ENCODE measurements around the gene ZBTB42. TPM values are rescaled to one million over a fixed set of nuclear protein-coding genes. Genes with fewer than 3 reads are reported as not detected.

Gene ZBTB42
- polyA plus RNA-seq, 1 donor, result 8.7 TPM

DNA sequence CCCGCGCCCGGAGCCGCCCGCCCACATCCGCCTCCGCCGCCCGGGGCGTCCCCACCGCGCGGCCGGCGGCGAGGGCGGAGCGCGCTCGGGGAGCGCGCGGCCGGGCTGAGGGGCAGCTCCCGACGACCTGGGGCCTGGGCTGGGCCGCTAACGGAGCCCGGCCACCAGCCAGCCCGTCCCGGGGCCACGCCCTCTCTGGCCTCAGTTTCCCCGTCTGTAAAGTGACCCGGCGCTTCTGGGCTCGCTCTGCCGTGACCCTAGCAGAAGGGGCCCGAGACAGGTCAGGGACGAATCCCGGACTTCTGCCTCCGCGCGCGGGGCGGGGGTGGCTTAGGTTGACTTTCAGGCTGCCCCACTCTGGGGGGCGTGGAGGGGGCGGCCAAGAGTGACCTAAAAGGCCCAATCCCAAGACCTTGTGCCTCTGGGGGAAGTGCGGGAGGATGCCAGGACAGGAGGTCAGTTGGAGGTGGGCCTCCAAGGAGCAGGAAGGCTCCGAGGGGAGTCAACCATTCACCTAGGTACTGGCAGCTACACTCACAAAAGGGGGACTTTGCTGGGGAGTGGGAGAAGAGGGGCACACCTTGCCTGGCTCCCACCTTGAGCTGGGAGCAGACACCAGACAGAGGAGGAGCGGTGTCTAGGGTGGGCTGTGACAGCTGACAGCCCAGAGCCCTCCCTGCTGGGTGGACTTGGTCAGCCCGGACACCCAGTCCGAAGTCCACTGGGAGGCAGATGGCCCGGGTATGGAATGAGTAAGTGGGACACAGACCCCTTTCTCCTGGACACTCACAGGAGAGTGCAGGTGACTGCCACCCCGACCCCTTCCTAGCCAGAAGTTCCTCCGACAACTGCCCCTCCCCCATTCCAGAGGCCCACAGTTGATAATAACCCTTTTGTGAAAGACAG lies 4.9 kb upstream of the ZBTB42 start:
- no peak for DNase-seq (ENCODE audit: low read depth)

DNA sequence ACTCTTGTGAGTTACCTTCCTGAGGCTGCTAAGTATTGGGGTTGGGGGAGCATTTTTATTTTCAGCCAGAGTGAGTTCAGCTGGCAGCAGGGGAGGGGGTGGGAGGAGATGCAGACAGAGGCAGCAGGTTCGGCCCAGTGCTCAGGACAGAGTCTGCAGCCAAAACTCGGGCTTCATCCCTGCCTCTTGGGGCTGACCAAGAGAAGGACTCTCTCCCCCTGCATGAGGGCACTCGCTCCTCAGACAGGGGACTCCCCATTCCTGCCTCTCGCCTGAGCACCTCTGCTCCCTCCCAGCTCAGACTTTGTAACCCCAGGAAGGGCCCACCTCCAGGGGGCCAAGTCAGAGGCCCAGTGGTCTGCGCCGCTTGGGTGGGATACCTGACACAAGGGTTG lies 4.2 kb upstream of the ZBTB42 start:
- no peak for DNase-seq (ENCODE audit: low read depth)

DNA sequence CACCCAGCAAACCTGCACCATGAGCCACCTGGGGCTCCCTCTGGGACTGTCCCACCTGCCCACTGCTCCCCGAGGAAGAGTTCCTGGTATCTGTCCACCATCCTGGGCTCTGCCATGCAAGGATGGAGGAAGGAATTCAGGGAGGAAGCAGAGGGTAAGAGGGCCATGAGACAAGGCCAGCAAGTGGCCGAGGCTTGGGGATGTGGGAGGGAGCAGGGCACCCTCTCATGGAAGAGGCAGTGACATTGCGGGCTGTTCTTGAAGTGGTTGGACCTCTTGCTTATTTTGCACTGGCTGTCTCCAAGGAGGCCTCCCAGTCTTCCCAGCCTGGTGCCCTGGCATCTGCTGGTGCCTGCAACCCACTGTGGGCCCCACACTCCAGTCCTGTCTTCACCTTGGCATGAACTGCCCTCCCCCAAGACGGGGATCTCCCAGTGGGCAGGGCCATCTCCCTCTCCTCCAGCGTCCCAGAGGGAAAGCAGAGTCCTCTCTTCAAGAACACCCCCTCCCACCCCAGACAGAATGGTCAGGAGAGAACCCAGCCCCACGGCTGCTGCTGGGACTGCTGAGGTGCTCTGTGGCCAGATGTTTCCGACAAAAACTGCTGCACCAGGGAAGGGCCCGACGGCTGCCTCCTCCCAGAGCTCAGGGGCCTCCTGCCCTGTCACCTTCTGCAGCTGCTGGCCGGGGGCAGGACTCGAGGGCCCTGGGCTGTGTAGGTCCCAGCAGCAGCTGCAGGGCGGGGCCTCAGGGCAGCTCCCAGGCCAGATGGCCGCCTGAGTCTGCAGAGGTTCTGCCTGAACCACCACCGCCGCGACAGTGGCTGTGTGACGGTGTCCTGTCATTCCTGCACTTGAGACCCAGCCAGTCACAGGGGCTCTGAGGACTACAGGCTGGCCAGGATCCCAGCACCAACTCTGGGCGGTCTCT lies 3.5 kb upstream of the ZBTB42 start:
- no peak for DNase-seq (ENCODE audit: low read depth)

DNA sequence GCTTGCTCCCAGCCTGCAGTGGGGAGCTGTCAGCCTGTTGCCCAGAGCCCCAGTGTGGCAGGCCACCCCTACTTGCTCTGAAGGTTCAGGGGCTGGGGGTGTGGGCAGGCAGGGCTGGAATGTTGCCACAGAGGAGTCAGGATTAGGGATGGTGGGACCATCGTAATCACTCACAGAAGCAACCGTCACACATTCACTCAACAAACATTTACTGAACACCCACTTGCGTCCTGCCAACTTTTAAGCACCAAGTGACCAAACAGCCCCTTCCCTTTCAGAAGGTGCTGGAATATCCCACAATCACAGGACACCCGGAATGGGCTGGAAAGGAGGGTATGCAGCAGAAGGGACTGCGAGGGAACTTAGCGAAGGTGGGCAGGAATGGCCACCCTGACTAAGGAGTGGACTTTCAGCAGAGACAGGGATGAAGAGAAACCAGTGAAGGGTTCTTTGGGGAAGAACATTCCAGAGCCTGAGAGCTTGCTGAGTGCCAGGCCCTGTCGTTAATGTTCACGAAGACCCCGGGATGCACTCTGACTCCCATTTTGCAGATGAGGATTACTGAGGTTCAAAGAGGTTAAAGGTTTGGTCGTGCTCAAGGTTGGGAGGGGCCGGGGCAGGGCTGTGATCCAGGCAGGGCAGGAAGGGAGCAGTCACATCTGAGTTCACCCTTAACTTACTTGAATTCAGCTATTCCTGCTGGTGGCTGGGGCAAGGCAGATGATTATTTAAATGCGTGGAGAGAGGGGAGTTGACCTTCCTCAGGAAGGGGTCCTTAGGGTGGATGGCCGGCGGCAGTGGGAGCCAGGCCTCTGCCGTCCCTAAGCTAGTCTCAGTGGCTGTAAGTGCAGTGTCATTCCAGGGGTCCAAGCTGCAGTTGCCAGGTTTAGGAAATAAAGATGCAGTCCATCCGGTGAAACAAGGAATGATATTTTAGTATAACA lies 2.3 kb upstream of the ZBTB42 start:
- no peak for DNase-seq (ENCODE audit: low read depth)

DNA sequence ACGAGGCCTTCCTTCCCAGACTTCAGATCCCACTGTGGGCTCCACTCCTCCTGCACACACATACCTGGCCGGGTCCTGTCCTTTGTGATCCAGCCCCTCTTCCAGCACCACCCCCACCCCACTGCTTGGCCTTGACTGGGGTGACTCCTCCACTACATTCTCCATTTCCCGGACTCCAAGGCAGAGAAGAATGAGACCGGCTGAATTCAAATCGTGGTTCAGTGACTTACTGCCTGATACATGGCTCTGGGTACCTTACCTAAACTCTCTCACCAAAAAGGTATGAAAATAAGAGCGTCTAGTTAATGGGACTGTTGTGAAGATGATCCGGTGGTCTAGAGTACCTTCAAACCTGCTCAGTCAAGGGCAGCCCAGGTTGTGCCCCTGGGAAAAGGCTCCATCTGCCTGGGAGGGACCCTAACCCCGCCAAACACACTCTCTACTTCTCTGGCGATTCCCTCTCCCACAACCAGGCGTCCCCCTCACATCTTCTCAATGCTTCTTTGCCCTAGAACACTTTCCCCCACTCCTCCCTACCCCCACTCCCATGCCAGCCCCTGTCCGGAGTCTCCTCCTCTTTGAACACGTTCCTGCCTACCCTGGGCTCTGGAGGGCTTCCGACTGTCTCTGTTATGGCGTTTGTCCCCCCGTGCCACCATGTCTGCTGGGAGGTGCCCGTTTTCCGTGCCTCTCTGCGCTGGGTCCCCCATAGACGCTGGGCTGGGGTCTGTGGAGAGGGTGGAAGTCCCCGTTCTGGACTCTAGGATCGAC lies 1.5 kb upstream of the ZBTB42 start:
- no peak for DNase-seq (ENCODE audit: low read depth)

DNA sequence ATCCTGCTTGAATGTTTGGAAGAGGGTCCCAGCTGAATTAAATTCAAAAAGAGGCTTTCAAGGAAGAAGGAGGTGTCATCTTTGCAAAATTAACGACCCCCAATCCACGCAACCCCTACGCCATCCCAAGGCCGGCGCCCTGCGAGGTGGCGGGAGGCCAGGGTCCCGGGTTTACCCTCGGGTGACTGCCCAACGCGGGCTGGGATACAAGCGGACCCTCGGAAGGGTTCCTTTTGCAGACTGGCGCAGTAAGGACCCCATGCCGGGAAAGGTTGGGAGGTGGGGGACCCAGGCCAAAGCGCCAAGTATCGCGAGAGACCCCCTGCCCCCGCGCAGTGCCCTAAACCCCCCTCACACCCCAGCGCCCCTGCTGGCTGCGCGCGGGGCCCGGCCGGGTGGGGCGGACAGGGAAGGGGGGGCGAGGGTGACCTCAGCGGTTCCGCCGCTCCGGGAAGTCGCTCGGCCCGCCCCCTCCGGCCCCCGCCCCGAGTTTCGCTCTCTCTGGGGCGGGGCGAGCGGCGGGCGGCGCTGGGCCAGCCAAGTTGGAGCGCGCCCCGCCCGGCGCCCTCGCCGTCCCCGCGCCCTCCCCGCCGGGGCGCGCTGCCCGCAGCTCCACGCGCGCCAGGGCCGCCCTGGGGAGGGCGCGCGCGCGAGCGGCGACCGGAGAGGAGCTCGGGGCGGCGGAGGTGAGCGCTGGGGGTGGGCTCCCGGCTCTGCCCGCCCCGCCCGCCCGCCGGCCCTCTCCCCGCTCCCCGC lies 708 bp upstream of the ZBTB42 start:
- DNase-seq (ENCODE audit: low read depth), result peak; percentile 22

DNA sequence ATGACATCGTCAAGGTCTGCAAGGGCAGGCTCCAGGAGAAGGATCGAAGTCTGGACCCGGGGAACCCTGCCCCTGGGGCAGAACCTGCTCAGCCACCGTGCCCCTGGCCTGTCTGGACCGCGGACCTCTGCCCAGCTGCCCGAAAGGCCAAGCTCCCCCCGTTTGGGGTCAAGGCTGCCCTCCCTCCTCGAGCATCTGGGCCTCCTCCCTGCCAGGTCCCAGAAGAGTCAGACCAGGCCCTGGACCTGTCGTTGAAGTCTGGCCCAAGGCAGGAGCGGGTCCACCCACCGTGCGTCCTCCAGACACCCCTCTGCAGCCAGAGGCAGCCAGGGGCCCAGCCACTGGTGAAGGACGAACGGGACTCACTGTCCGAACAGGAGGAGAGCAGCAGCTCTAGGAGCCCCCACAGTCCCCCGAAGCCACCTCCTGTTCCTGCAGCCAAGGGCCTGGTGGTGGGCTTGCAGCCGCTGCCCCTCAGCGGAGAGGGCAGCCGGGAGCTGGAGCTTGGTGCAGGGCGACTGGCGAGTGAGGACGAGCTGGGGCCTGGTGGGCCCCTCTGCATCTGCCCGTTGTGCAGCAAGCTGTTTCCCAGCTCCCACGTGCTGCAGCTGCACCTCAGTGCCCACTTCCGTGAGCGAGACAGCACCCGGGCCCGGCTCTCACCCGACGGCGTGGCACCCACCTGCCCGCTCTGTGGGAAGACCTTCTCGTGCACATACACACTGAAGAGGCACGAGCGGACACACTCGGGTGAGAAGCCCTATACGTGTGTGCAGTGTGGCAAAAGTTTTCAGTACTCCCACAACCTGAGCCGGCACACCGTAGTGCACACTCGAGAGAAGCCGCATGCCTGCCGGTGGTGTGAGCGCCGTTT lies 856 bp downstream of the ZBTB42 start:
- no peak for DNase-seq (ENCODE audit: low read depth)

DNA sequence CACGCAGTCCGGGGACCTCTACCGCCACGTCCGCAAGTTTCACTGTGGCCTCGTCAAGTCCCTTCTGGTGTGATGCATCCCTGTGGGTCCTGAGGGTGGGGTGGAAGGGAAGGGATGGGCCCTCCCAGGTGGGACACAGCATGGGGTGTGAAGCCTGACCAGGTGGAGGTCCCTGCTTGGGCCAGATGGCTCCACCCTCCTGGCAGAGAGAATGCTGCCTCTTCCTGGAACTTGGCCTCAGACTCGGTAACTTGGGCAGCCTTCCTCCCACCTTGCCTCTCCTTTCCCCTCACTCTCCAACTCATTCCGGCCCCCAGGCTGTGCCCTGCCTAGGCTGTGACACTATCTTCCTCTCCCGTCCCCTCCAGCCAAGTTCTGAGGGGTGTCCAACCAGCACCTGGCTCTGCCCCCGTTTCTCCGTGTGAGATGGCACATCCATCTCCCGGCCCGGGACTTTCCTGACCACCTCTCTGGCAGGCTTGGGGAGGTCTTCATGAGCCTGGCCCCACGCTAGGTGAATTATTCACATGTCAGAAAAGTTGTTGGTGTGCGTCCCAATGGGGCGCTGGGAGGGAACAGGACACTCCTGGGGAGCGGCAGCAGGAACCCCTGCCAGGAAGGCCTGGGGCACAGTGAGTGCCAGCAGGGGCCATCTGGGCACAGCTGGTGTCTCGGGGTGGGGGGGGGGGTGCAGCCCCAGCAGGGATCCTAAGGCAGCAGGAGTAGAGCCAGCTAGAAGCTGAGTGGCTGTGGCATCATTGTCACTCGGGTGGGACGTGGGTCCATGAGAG lies 1.7 kb downstream of the ZBTB42 start:
- no peak for DNase-seq (ENCODE audit: low read depth)

DNA sequence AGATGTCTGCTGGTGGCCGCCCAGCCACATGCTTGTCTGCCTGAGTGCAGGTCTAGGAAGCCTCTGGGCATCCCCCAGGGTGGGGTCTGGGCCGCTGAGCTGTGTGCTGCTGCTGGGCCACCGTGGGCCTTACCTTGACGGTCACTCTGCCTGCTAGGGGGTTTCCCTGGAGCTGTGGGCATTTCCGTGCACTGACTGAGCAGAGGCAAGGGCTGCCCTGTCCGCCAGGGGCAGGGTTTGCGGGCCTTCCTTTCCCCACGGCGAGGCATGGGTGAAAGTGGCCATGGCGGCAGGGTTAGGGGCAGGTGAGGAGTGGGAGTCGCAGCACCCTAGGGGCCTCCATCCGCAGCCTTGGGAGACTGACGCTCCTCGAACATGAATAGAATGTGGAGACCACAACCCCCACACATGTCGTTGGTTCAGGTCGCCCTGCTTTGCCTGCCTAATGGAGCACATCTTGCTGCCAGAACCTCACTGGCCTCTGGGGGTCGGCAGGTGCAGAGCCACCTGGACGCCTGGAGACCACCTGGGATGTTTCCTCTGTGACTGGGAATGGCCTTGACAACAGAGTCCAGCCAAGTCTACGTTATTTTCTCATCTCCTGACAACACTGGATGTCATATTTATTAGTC lies 2.5 kb downstream of the ZBTB42 start:
- DNase-seq (ENCODE audit: low read depth), result no peak

DNA sequence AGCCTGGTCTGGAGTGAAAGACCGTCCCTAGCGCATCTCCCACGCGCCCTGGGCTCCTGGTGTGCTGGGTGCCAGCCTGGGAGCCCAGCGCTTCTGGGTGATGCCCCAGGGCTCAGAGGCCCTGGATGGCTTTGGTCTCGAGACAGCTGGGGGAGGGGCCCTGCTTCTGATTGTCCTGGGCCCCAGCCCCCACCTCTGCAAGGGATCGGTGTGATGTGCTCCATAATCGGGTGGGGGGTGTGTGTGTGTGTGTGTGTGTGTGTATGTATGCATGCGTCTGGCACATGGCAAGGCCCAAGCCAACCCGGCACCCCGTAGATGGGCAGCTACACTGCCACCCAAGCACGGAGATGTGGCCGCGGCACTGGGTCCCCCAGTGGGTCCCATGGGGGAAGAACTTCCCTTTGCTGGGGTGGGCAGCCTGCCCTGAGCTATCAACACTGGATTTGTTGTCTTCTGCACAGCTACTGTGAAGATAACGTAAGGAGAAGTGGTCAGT lies 3.1 kb downstream of the ZBTB42 start:
- no peak for DNase-seq (ENCODE audit: low read depth)

DNA sequence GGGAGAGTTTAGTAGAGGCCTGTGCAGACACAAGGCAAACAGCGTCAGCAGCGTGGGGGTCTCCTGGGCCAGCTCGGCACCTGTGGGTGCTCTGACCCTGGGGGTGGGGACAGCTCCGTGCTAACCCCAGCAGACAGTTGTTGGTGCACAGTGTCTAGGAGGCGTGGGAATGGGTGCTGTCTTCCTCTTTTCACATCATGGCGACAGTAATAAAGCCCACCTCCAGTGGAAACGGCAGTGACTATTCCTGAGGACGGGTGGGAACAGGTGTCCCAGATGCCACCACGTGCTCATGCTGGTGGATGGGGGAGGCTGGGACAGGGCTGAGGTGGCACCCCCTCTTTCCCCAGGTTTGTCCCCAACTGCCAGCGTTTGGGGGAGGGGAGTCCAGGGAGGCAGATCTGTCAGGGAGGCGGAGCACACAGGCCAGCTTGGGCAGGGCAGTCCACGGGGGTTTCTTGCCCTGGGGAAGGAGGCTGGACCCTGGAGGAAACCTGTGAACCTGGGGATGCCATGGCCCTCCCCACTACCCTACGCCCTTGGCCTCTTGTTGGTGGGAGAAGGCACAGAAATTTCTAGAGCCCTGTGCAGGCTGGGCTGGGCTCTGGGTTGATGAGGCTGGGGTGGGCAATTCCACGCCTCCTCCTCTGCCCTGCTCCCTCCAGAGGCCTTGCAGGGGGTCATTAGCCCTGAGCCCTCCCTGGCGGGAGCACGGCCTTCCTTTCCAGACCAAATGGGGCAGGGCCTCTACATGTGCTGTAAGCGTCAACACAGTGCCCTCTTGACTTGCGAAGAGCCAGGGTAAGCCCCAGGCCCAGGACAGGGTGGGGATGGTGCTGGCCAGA lies 3.8 kb downstream of the ZBTB42 start:
- DNase-seq (ENCODE audit: low read depth), result no peak

DNA sequence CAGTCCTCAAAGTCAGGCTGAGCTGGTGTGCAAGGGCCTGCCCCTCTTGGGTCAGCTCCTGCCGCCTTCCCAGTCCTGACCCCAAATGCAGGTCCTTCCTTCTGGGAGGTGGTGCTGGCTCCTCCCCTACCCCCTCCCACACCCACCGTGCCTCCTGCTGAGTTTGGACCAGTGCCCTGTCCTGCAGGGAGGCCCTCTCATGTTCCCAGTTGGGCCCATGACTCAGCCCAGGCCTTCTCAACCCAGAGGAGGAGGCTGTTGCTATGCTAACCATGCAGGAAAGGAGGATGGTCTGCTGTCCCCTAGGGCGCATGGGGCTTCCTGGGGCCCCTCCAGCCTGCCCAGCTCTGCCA lies 4.4 kb downstream of the ZBTB42 start:
- DNase-seq (ENCODE audit: low read depth), result no peak

DNA sequence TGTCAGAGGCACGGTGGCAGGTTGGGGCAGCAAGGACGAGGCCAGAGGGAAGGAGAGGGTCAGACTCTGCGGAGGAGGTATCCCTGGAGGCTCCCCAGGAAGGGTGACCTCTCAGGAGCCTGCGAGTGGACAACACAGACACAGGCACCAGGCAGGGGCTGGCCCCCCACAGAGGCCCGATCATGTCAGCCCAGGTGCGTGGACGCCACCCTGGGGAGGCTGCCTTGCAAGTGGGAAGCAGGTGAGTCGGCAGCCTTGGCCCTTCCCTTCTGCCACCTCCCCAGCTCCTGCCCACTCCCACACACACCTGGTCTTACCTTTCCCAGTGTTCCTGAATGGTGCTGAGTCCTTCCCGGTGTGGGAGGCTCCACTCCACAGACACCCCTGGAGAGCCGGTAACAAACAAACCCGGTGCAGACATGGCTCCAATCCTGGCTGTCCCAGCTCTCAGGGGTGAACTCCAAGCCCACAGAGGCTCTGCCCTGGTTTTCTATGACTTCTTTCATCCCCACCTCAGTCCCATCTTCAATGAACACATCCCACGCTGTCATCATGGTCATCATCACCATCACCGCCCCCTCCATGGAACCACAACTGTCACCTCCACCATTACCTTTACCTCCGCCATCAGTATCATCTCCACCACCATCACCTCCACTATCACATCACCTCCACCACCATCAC lies 5.2 kb downstream of the ZBTB42 start:
- no peak for DNase-seq (ENCODE audit: low read depth)

DNA sequence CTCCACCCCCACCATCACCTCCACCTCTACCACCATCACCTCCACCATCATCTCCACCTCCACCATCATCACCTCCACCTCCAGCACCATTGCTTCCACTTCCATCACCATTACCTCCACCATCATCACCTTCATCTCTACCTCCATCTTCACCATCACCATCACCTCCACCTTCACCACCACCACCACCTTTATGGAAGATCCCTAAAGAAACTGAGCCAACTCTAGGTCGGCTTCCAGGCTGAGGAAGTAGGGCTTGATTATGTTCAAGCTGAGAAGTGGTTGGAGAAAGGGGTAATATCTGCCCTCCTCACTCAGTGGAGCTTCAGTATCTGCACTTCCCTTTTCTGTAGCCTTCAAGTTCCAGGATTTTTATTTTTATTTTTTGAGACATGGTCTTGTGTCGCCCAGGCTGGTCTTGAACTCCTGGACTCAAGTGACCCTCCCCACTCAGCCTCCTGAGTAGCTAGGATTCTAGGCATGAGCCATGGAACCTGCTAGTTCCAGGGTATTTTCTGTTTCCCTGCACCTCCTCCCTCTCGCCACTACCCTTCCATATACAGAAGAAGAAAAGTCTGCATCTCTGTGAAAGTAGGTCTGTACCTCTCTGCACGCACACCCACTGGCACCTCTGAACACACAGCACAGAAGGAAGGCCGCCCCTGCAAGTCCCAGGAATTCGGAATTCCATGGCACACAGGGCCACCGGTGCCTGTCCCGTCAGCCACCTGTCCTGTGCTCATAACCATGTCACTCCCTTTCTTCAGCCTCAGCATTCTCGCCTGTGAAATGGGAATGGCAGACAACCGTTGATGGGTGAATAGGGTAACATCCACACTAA lies 5.9 kb downstream of the ZBTB42 start:
- no peak for DNase-seq (ENCODE audit: low read depth)

DNA sequence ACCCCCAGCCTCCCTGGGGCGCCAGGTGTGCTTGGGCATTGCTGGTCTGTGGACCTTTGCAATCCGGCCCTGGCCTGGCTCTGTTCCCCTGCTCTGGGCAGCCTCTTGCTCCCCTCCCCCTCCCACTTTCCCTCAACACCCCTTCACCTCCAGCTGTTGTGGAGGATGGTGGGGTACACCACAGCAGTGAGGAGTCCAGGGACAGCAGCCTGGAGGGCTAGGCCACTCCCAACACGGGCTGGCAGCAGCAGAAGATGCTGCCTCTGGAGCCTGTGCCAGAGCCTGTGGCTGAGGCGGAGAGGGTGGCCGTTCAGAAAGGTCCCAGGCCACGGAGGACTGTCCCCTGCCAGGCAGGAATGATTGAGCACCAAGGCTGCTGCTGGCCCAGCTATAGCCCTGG lies 7.6 kb downstream of the ZBTB42 start:
- no peak for DNase-seq (ENCODE audit: low read depth)

All from forelimb muscle (tissue), 1 donor.